Measurements from ENCODE around the gene MAPK14.

DNA sequence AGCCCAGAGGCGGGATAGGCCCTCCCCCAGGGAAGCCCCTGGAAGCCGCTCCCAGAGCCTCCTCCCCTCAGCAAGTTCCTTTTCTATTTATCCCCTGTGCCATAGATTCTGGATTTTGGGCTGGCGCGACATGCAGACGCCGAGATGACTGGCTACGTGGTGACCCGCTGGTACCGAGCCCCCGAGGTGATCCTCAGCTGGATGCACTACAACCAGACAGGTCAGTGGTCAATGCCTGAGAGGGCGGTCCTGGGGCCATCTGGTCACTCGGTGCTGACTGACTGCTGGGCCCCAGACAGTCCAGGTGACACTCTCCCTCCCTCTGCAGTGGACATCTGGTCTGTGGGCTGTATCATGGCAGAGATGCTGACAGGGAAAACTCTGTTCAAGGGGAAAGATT, 108.9 kb downstream of the MAPK14 start:
- TF ChIP-seq RFX5 (IDR thresholded peaks at IDR 0.05; ENCODE audit: low read depth, low read length) (no peak), EP300 (IDR thresholded peaks at IDR 0.05; ENCODE audit: low read length) (no peak), CAMTA2 (CRISPR knock-in tag; conservative IDR thresholded peaks at IDR 0.05) (no peak), ZBTB33 (CRISPR knock-in tag; IDR thresholded peaks at IDR 0.05) (no peak), SMARCA4 (IDR thresholded peaks at IDR 0.05) (no peak), ZZZ3 (IDR thresholded peaks at IDR 0.05) (no peak), EGR1 (conservative IDR thresholded peaks at IDR 0.05) (no peak), NR2C2 (CRISPR knock-in tag; IDR thresholded peaks at IDR 0.05) (no peak), NR2C2 (tag; IDR thresholded peaks at IDR 0.05) (no peak)
- TF ChIP-seq, protein P1, sequence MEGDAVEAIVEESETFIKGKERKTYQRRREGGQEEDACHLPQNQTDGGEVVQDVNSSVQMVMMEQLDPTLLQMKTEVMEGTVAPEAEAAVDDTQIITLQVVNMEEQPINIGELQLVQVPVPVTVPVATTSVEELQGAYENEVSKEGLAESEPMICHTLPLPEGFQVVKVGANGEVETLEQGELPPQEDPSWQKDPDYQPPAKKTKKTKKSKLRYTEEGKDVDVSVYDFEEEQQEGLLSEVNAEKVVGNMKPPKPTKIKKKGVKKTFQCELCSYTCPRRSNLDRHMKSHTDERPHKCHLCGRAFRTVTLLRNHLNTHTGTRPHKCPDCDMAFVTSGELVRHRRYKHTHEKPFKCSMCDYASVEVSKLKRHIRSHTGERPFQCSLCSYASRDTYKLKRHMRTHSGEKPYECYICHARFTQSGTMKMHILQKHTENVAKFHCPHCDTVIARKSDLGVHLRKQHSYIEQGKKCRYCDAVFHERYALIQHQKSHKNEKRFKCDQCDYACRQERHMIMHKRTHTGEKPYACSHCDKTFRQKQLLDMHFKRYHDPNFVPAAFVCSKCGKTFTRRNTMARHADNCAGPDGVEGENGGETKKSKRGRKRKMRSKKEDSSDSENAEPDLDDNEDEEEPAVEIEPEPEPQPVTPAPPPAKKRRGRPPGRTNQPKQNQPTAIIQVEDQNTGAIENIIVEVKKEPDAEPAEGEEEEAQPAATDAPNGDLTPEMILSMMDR (IDR thresholded peaks at IDR 0.05 in 2 of 3, conservative IDR thresholded peaks at IDR 0.05 in 1 of 3; ENCODE audit: insufficient read depth in 2 of 3, low read depth in 1 of 3, low read length in 3 of 3) = no peak
